Mesenchymal stem cell (in vitro differentiated cells and primary cell): Measurements from ENCODE around the gene RUSF1.
"Not testable (repeated sequence)": the region's sequence is repeated elsewhere in the genome, so short reads cannot be mapped to it uniquely, and the experiment has no call there.

Experiments used
- DNase-seq: peaks from one replicate; pipeline ENCODE4 v3.0.0-alpha.2; 2013
- H2AFZ ChIP-seq: one replicate; pipeline ENCODE4 v1.6.1; 2013; ENCODE audit warnings: low read depth, mild to moderate bottlenecking, control low read depth, inconsistent platforms, low read length, moderate library complexity
- H2AK5ac ChIP-seq: 2 replicates; pipeline ENCODE4 v1.6.1; 2013; ENCODE audit warnings: low read length, moderate library complexity, mild to moderate bottlenecking, inconsistent platforms; ENCODE audit not compliant: severe bottlenecking
- H2BK120ac ChIP-seq: one replicate; pipeline ENCODE4 v1.6.1; 2013; ENCODE audit warnings: low read depth, mild to moderate bottlenecking, inconsistent platforms, low read length, moderate library complexity
- H2BK12ac ChIP-seq, 2 experiments: one replicate each; pipeline ENCODE4 v1.6.1; 2013; ENCODE audit warnings: inconsistent platforms in 2 of 2, low read length in 2 of 2, mild to moderate bottlenecking in 2 of 2, moderate library complexity in 2 of 2, control low read depth in 1 of 2
- H2BK15ac ChIP-seq: one replicate; pipeline ENCODE4 v1.6.1; 2013; ENCODE audit warnings: mild to moderate bottlenecking, low read depth, inconsistent platforms; ENCODE audit not compliant: poor library complexity, severe bottlenecking
- H2BK5ac ChIP-seq: 2 replicates; pipeline ENCODE4 v1.6.1; 2013; ENCODE audit warnings: low read depth, mild to moderate bottlenecking, low read length, control low read depth, inconsistent platforms; ENCODE audit not compliant: poor library complexity, severe bottlenecking
- H3K14ac ChIP-seq, 2 experiments: one replicate each; pipeline ENCODE4 v1.6.1; 2013; ENCODE audit warnings: inconsistent platforms in 2 of 2, low read length in 2 of 2, control low read depth in 1 of 2, mild to moderate bottlenecking in 1 of 2, moderate library complexity in 1 of 2
- H3K18ac ChIP-seq, 2 experiments: one replicate each; pipeline ENCODE4 v1.6.1; 2013; ENCODE audit warnings: inconsistent platforms in 2 of 2, low read length in 2 of 2, control low read depth in 1 of 2, low read depth in 1 of 2, mild to moderate bottlenecking in 1 of 2
- H3K23ac ChIP-seq, 2 experiments: one replicate each; pipeline ENCODE4 v1.6.1; 2013; ENCODE audit warnings: inconsistent platforms in 2 of 2, low read length in 2 of 2, mild to moderate bottlenecking in 2 of 2, moderate library complexity in 2 of 2, control low read depth in 1 of 2
- H3K27ac ChIP-seq: 2 replicates; pipeline ENCODE4 v1.5.1; 2013; ENCODE audit warnings: mild to moderate bottlenecking, moderate library complexity, low read length, control low read depth, inconsistent platforms; ENCODE audit not compliant: poor library complexity, severe bottlenecking
- H3K27me3 ChIP-seq, 2 experiments: 2 replicates each; pipeline versions ENCODE4 v1.6.1 to v1.7.0; 2013; ENCODE audit warnings: low read length in 2 of 2, mild to moderate bottlenecking in 2 of 2, moderate library complexity in 2 of 2, control low read depth in 1 of 2, inconsistent platforms in 1 of 2; ENCODE audit not compliant: control insufficient read depth in 1 of 2, insufficient read depth in 1 of 2
- H3K36me3 ChIP-seq, 2 experiments: 2 replicates each; pipeline versions ENCODE4 v1.6.1 to v1.7.0; 2013; ENCODE audit warnings: low read length in 2 of 2, control low read depth in 1 of 2, inconsistent platforms in 1 of 2, low read depth in 1 of 2, mild to moderate bottlenecking in 1 of 2; ENCODE audit not compliant: insufficient read depth in 2 of 2, control insufficient read depth in 1 of 2
- H3K4ac ChIP-seq, 2 experiments: one replicate each; pipeline ENCODE4 v1.6.1; 2013; ENCODE audit warnings: inconsistent platforms in 2 of 2, low read length in 2 of 2, mild to moderate bottlenecking in 2 of 2, moderate library complexity in 2 of 2, control low read depth in 1 of 2, low read depth in 1 of 2
- H3K4me1 ChIP-seq: 2 replicates; pipeline ENCODE4 v1.6.1; 2013; ENCODE audit warnings: low read depth, low read length, control low read depth; ENCODE audit not compliant: control insufficient read depth, insufficient read depth
- H3K4me2 ChIP-seq: 2 replicates; pipeline ENCODE4 v1.6.1; 2013; ENCODE audit warnings: low read length, mild to moderate bottlenecking, inconsistent platforms; ENCODE audit not compliant: poor library complexity, severe bottlenecking
- H3K4me3 ChIP-seq, 2 experiments: 2 replicates each; pipeline versions ENCODE4 v1.5.1 to v1.7.0; 2013; ENCODE audit warnings: low read length in 2 of 2, mild to moderate bottlenecking in 2 of 2, control low read depth in 1 of 2, low read depth in 1 of 2; ENCODE audit not compliant: insufficient read depth in 1 of 2
- H3K79me1 ChIP-seq: replicated peaks from 2 replicates; pipeline ENCODE4 v1.6.1; 2013; ENCODE audit warnings: mild to moderate bottlenecking, control low read depth, low read length, inconsistent platforms; ENCODE audit not compliant: poor library complexity, severe bottlenecking
- H3K9ac ChIP-seq: 2 replicates; pipeline ENCODE4 v1.7.0; 2013; ENCODE audit warnings: mild to moderate bottlenecking, low read length, moderate library complexity
- H3K9me3 ChIP-seq: 2 replicates; pipeline ENCODE4 v1.7.0; 2013; ENCODE audit warnings: mild to moderate bottlenecking, low read length; ENCODE audit not compliant: control insufficient read depth
- H4K8ac ChIP-seq: one replicate; pipeline ENCODE4 v1.6.1; 2013; ENCODE audit warnings: inconsistent platforms, mild to moderate bottlenecking, low read length, moderate library complexity
- H4K91ac ChIP-seq: one replicate; pipeline ENCODE4 v1.6.1; 2013; ENCODE audit warnings: mild to moderate bottlenecking, low read length, inconsistent platforms
- WGBS: methylation state at CpG from one replicate; pipeline ENCODE4 v1.1.7; 2013; ENCODE audit warnings: mixed read lengths; 5-methylcytosine and 5-hydroxymethylcytosine counted together

The RUSF1 gene

GRCh38 chr16:31484491-31485171 lies 23.6 kb downstream of the RUSF1 start:
- WGBS = 41% methylated on average over 12 of the region's 14 CpGs
- peaks cover 0 to 72% of the 10 kb centered on the region in 2 experiments for H3K27me3 ChIP-seq
- H3K27ac ChIP-seq = peak overlapping the region; percentile 10
- no peak overlapping the region for H3K9ac ChIP-seq
- peaks cover 46% of the 10 kb centered on the region for H3K4me1 ChIP-seq
- H3K9me3 ChIP-seq = no peaks in the 10 kb centered on the region
- H4K91ac ChIP-seq = no peak overlapping the region
- peak overlapping the region in 1 of 2 experiments; percentile 18 for H3K14ac ChIP-seq
- H4K8ac ChIP-seq = peak overlapping the region; percentile 7
- H2BK120ac ChIP-seq = no peak overlapping the region
- no peak overlapping the region for H2AFZ ChIP-seq
- no peak overlapping the region for H2BK12ac ChIP-seq
- H3K36me3 ChIP-seq = peaks cover 0 to 12% of the 10 kb centered on the region in 2 experiments
- no peak for DNase-seq
- peak overlapping the region; percentile 26 for H3K4me2 ChIP-seq
- H3K79me1 ChIP-seq = no peaks in the 10 kb centered on the region
- no peak overlapping the region for H3K23ac ChIP-seq
- H3K18ac ChIP-seq = peak overlapping the region in 1 of 2 experiments; percentile 28
- peak overlapping the region; percentile 59 for H2AK5ac ChIP-seq
- H3K4ac ChIP-seq = no peak overlapping the region
- H2BK5ac ChIP-seq = no peak overlapping the region
- no peak overlapping the region for H3K4me3 ChIP-seq
- H2BK15ac ChIP-seq = no peak overlapping the region

- H3K27me3 ChIP-seq = peaks cover 0 to 71% of the 10 kb centered on the region in 2 experiments
- not testable (repeated sequence) for H3K4me2 ChIP-seq, H3K23ac ChIP-seq, H3K18ac ChIP-seq, H3K14ac ChIP-seq, H3K4me3 ChIP-seq, H2BK12ac ChIP-seq, H3K9ac ChIP-seq, H2BK15ac ChIP-seq, H2BK5ac ChIP-seq, H2BK120ac ChIP-seq, H3K9me3 ChIP-seq, H3K4ac ChIP-seq, DNase-seq, H2AFZ ChIP-seq, H2AK5ac ChIP-seq, H4K8ac ChIP-seq, H3K79me1 ChIP-seq, H4K91ac ChIP-seq, H3K27ac ChIP-seq
- peaks cover 46% of the 10 kb centered on the region for H3K4me1 ChIP-seq
- H3K36me3 ChIP-seq = peaks cover 4 to 12% of the 10 kb centered on the region in 2 experiments
- WGBS = no CpG with 5 or more reads among the region's 4 CpGs
Measured at GRCh38 chr16:31484048-31484447, 24.1 kb downstream of the RUSF1 start.

GRCh38 chr16:31483081-31483480 lies 25.1 kb downstream of the RUSF1 start, which contains the start of gene SLC5A2:
Gene SLC5A2 (plus strand): TSS chr16:31483123. CDS start chr16:31483137, 14 bp downstream.
- Histone ChIP-seq H2BK15ac (no peak within 1 kb of the TSS), H3K27ac (no peak within 1 kb of the TSS), H3K79me1 (no peaks in the 10 kb centered on the region), H3K4ac (no peak within 1 kb of the TSS), H3K9me3 (no peaks in the 10 kb centered on the region), H3K4me3 (no peak within 1 kb of the TSS), H4K91ac (no peak within 1 kb of the TSS), H3K9ac (no peak within 1 kb of the TSS), H2AK5ac (peak within 1 kb of the TSS; percentile 68), H2BK120ac (no peak within 1 kb of the TSS), H3K4me2 (no peak within 1 kb of the TSS), H2BK12ac (no peak within 1 kb of the TSS), H3K23ac (no peak within 1 kb of the TSS), H2BK5ac (no peak within 1 kb of the TSS), H3K36me3 (peaks cover 11 to 12% of the 10 kb centered on the region in 2 experiments), H3K4me1 (peaks cover 38% of the 10 kb centered on the region), H3K18ac (no peak within 1 kb of the TSS), H3K27me3 (peaks cover 0 to 61% of the 10 kb centered on the region in 2 experiments), H2AFZ (no peak within 1 kb of the TSS), H4K8ac (no peak within 1 kb of the TSS), H3K14ac (no peak within 1 kb of the TSS)
- DNase-seq = no peak
- 85% methylated on average over 4 of the region's 4 CpGs for WGBS

GRCh38 chr16:31480851-31481536 lies 27.2 kb downstream of the RUSF1 start:
- Histone ChIP-seq H2AK5ac (no peak overlapping the region), H4K91ac (no peak overlapping the region), H2BK120ac (no peak overlapping the region), H3K18ac (no peak overlapping the region), H4K8ac (no peak overlapping the region), H3K79me1 (peaks cover 12% of the 10 kb centered on the region), H2BK15ac (no peak overlapping the region), H3K23ac (no peak overlapping the region), H3K14ac (no peak overlapping the region), H2BK5ac (no peak overlapping the region), H3K4me3 (no peak overlapping the region), H3K4me2 (no peak overlapping the region), H3K27ac (no peak overlapping the region), H3K36me3 (peaks cover 27 to 32% of the 10 kb centered on the region in 2 experiments), H3K27me3 (peaks cover 0 to 40% of the 10 kb centered on the region in 2 experiments), H3K9ac (no peak overlapping the region), H3K9me3 (no peaks in the 10 kb centered on the region), H3K4ac (no peak overlapping the region), H2BK12ac (no peak overlapping the region), H2AFZ (no peak overlapping the region), H3K4me1 (peaks cover 39% of the 10 kb centered on the region)
- no peak for DNase-seq
- 57% methylated on average over 7 of the region's 7 CpGs for WGBS
